Upper lobe of right lung (tissue), 1 donor: ENCODE results near the gene ZSCAN32. TPM values are rescaled to one million over a fixed set of nuclear protein-coding genes. Genes with fewer than 3 reads are reported as not detected.

Experiments
- ATAC-seq: fragments of 200-7000 bp; cut with Tn5 transposase; one replicate; pipeline ENCODE4 v1.9.1; 2020; ENCODE audit warnings: mild to moderate bottlenecking, moderate library complexity
- DNase-seq: peaks from one replicate; pipeline ENCODE4 v3.0.0-alpha.2; 2020
- H3K27ac ChIP-seq: fragments of 200-600 bp; one replicate; pipeline ENCODE4 v1.8.0; 2022
- H3K27me3 ChIP-seq: fragments of 200-600 bp; one replicate; pipeline ENCODE4 v1.8.0; 2022; ENCODE audit warnings: mild to moderate bottlenecking
- H3K36me3 ChIP-seq: fragments of 200-600 bp; one replicate; pipeline ENCODE4 v1.8.0; 2022
- H3K4me1 ChIP-seq: fragments of 200-600 bp; one replicate; pipeline ENCODE4 v1.8.0; 2022
- H3K4me3 ChIP-seq: fragments of 200-600 bp; one replicate; pipeline ENCODE4 v1.8.0; 2022; ENCODE audit warnings: mild to moderate bottlenecking
- H3K9me3 ChIP-seq: fragments of 200-600 bp; one replicate; pipeline ENCODE4 v1.8.0; 2022
- CTCF ChIP-seq: fragments of 200-600 bp; IDR thresholded peaks from one replicate; pipeline ENCODE4 v1.8.0; 2022; ENCODE audit warnings: antibody characterized with exemption
- intact Hi-C: fragments of 100-400 bp; cut with DNase I; formaldehyde crosslinking; loops from one replicate; pipeline ENCODE4 v1.11.0; 2022
- total RNA-seq: library from RNA; stranded (reverse); fragmentation: NEBNext Ultra II Directional; extraction: Animal tissue kit (Norgen Biotek cat#: 25700); gene quantifications from one replicate; pipeline ENCODE4 v1.2.1, GENCODE V29; 2021
- donor health status: DM: no; HTN: yes; CAD: no; lungs with severe emphysema.

ZSCAN32 gene
- total RNA-seq, 1 donor from 2014 or later, result 13.1 TPM

DNA sequence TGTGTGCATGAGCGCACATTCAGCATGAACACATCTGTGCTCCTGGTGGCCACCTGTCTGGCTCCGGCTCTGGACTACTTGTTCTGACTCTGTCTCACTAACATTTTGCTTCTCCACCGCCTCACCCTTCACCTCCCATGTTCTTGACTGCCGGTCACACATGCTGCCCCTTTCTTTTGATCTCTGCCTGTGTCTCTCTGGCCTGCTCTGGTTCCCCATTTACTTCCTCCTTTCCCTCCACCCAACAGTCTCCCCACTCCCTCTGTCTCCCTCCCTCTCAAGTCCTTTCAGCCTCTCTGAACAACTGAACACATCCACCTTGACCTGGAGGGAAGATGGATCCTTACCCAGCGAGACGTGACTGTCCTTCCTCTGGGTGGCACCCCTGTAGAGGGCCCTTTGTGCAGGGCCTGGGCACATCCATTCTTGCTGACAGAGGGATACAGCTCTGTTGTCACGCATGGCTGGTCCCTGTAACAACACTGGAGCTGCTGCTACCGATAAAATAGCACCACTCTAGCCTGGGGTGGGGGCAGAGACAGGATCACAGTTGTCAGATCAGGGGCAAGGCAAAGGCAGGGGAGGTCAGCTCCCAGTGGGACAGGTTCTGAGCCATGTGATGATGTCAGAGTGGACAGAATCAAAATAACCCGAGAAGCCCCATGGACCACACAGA, 11.0 kb downstream of the ZSCAN32 start:
- peaks cover 38% of the 10 kb centered on the region for H3K36me3 ChIP-seq
- no peak overlapping the region for H3K4me3 ChIP-seq
- DNase-seq (no peak), ATAC-seq (no peak)
- intact Hi-C loops, result loop anchor here (10.0 kb wide), 1 partner anchor 75 kb away; no protein-coding TSS in a partner anchor
- TF ChIP-seq CTCF, result no peak
- no peak overlapping the region for H3K27ac ChIP-seq
- no peaks in the 10 kb centered on the region for H3K4me1 ChIP-seq
- peaks cover 48% of the 10 kb centered on the region for H3K9me3 ChIP-seq
- H3K27me3 ChIP-seq, result no peaks in the 10 kb centered on the region

- Histone ChIP-seq H3K4me3 (no peak overlapping the region), H3K27me3 (no peaks in the 10 kb centered on the region), H3K4me1 (no peaks in the 10 kb centered on the region), H3K27ac (no peak overlapping the region), H3K9me3 (peaks cover 54% of the 10 kb centered on the region), H3K36me3 (peaks cover 39% of the 10 kb centered on the region)
- intact Hi-C loops, result loop anchor here (10.0 kb wide), 1 partner anchor 74 kb away; no protein-coding TSS in a partner anchor
- ATAC-seq (no peak), DNase-seq (no peak)
- TF ChIP-seq CTCF, result no peak
Observed at GRCh38 chr16:3388325-3388724, 12.5 kb downstream of the ZSCAN32 start.

DNA sequence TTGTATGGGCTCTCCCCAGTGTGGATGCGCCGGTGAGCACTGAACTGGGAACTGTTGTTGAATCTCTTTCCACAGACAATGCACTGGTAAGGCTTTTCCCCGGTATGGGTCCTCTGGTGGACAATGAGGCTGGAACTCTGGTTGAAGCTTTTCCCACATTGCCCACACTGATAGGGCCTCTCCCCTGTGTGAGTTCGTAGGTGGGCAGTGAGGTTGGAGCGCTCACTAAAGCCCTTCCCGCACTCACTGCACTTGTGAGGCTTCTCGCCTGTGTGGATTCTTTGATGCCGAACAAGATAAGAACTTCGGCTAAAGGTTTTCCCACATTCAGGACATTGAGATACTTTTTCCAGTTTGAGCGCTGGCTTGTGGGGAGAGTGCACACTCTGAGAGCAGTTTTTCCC, 17.8 kb downstream of the ZSCAN32 start:
- H3K36me3 ChIP-seq, result peaks cover 27% of the 10 kb centered on the region
- no peak for TF ChIP-seq CTCF
- peaks cover 70% of the 10 kb centered on the region for H3K9me3 ChIP-seq
- H3K27me3 ChIP-seq, result no peaks in the 10 kb centered on the region
- DNase-seq (no peak), ATAC-seq (no peak)
- H3K4me1 ChIP-seq, result no peaks in the 10 kb centered on the region
- H3K27ac ChIP-seq, result no peak overlapping the region
- no peak overlapping the region for H3K4me3 ChIP-seq
- intact Hi-C loops, result loop anchor here (10.0 kb wide), 1 partner anchor 68 kb away; no protein-coding TSS in a partner anchor

DNA sequence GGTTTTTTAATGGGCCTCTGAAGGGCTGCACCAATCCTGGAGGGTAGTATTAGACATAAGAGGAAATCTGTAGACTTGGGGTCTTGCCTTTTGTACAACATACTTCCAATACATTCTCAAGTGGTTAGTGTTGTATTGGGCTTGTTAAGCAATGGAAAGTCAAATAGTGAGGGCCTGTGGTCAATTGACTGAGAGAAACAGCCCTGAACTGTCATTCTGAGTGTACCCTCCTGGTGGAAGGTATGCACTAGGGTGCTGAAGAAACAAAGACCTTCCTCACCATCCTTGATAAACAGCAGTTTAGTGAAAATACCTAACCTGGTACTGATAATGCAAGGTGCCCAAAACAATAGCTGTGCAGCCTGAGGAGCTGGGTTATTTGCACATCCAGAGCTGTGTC, 22.9 kb downstream of the ZSCAN32 start:
- ATAC-seq (no peak), DNase-seq (no peak)
- Histone ChIP-seq H3K27me3 (no peaks in the 10 kb centered on the region), H3K4me3 (no peak overlapping the region), H3K36me3 (peaks cover 5% of the 10 kb centered on the region), H3K9me3 (peaks cover 41% of the 10 kb centered on the region), H3K27ac (no peak overlapping the region), H3K4me1 (no peaks in the 10 kb centered on the region)
- TF ChIP-seq CTCF, result no peak
- intact Hi-C loops, result no loop called here

- DNase-seq, result no peak
Observed at GRCh38 chr16:3375680-3376079, 25.1 kb downstream of the ZSCAN32 start.

More at GRCh38 chr16:3375680-3376079, 25.1 kb downstream of the ZSCAN32 start:
- H3K4me3 ChIP-seq, result no peak overlapping the region
- peaks cover 26% of the 10 kb centered on the region for H3K9me3 ChIP-seq
- no peak for ATAC-seq
- H3K4me1 ChIP-seq, result no peaks in the 10 kb centered on the region
- H3K36me3 ChIP-seq, result no peaks in the 10 kb centered on the region
- H3K27ac ChIP-seq, result no peak overlapping the region
- TF ChIP-seq CTCF, result no peak
- intact Hi-C loops, result no loop called here
- no peaks in the 10 kb centered on the region for H3K27me3 ChIP-seq
